GM12878 (cell line): Measurements from ENCODE around the gene CD93.

Experiments used
- HDAC2 ChIP-seq: fragments of 200-600 bp; sonication (generic); IDR thresholded peaks from 2 replicates; pipeline ENCODE4 v1.6.1; 2017
- KDM1A ChIP-seq: fragments of 200-600 bp; sonication (generic); IDR thresholded peaks from 2 replicates; pipeline ENCODE4 v1.6.1; 2016; ENCODE audit warnings: borderline replicate concordance
- POLR2AphosphoS2 ChIP-seq: IDR thresholded peaks from 2 replicates; pipeline ENCODE4 v1.6.1; 2011; ENCODE audit warnings: low read depth, mild to moderate bottlenecking, low read length, improper control_type of control experiment, moderate library complexity
- RAD21 ChIP-seq: IDR thresholded peaks from 2 replicates; pipeline ENCODE4 v1.6.1; 2011; ENCODE audit warnings: mild to moderate bottlenecking, low read depth, low read length, moderate library complexity; ENCODE audit not compliant: insufficient read depth
- TF ChIP-seq, protein P1 (sequence below), 3 experiments: IDR thresholded peaks in 2 of 3; conservative IDR thresholded peaks in 1 of 3; 2 replicates each; pipeline ENCODE4 v1.5.1; 2011; ENCODE audit warnings: low read depth in 3 of 3, low read length in 3 of 3, mild to moderate bottlenecking in 3 of 3, control low read depth in 2 of 3, moderate library complexity in 2 of 3, inconsistent platforms in 1 of 3, mixed read lengths in 1 of 3; ENCODE audit not compliant: control insufficient read depth in 2 of 3, insufficient read depth in 1 of 3; ENCODE audit errors: extremely low read depth in 1 of 3

DNA sequence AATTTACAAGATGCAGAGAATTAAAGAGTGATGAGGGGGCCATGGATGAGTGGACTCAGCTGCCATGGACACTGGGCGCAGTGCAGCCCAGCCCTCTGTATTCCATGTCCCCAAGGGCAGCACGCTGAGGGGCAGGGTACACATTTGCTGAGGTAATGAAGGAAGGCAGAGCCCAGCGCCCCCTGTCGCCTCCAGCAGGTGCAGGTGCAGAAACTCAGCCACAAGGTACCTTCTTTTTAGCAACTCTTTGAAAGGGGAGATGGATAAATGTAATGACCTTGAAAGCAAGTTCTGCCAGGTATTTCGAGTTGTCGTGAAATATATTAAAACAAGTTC is 7.1 kb downstream of the CD93 start:
- no peak for TF ChIP-seq KDM1A
- TF ChIP-seq RAD21: peak; percentile 31
- TF ChIP-seq, protein P1, sequence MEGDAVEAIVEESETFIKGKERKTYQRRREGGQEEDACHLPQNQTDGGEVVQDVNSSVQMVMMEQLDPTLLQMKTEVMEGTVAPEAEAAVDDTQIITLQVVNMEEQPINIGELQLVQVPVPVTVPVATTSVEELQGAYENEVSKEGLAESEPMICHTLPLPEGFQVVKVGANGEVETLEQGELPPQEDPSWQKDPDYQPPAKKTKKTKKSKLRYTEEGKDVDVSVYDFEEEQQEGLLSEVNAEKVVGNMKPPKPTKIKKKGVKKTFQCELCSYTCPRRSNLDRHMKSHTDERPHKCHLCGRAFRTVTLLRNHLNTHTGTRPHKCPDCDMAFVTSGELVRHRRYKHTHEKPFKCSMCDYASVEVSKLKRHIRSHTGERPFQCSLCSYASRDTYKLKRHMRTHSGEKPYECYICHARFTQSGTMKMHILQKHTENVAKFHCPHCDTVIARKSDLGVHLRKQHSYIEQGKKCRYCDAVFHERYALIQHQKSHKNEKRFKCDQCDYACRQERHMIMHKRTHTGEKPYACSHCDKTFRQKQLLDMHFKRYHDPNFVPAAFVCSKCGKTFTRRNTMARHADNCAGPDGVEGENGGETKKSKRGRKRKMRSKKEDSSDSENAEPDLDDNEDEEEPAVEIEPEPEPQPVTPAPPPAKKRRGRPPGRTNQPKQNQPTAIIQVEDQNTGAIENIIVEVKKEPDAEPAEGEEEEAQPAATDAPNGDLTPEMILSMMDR (IDR thresholded peaks at IDR 0.05 in 2 of 3, conservative IDR thresholded peaks at IDR 0.05 in 1 of 3; ENCODE audit: control insufficient read depth in 2 of 3, extremely low read depth in 1 of 3, insufficient read depth in 1 of 3, low read depth in 3 of 3, low read length in 3 of 3): peak; percentile 25 to 50 (median 47); a peak in 3 of 6 replicates
- no peak for TF ChIP-seq HDAC2
- no peak for TF ChIP-seq POLR2AphosphoS2
